ENCODE results near the gene HS3ST3A1. TPM values are rescaled to one million over a fixed set of nuclear protein-coding genes. Genes with fewer than 3 reads are reported as not detected.

The HS3ST3A1 gene
- polyA plus RNA-seq, 3 donors = 0.20 TPM; not detected in 2

DNA sequence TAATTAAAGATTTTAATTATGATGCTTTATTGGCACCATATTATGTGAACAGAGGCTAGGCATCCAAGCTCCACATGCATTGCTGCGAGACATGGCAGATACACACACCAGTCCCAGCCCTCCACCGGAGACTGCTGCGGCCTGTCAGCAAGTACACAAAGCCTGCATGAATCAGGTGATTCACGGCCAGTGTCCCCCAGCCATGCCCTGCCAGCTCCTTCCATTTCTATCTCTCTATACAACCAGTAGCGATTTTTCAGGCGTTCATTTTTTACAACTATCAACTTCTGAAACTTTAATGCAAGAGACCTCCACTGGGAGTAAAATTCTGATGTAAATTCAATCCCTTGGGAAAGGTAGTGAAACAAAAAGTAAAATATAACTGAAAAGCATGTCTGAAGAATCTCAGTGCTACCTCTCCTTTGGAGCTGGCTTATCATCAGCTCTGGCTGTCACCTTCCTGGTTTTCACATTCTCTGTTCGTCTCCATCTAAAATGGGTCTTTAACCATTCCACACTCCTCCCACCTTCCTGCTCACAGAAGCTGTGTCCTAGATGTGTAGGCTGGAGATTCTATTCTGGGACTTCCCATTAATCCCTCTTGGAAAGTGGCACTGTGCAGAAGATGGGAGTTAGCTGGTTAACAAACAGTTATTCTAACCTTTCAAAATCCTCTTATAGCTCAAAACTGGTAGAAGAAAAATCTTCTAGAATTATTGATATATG, 32.2 kb downstream of the HS3ST3A1 start:
- Mint-ChIP-seq H3K4me1 (no peaks in the 10 kb centered on the region), H3K9me3 (peaks cover 0 to 15% (median 5%) of the 10 kb centered on the region in 7 donors), H3K27me3 (ENCODE audit: low read depth in 3 of 3) (peaks cover 2 to 6% (median 3%) of the 10 kb centered on the region in 3 donors), H3K36me3 (no peaks in the 10 kb centered on the region), H3K27ac (no peak overlapping the region), H3K4me3 (no peak overlapping the region)
- no peak overlapping the region for H3K4me2 ChIP-seq (replicated peaks; ENCODE audit: extremely low read depth, low read length, poor library complexity, severe bottlenecking)
- no peaks in the 10 kb centered on the region for H4K20me1 ChIP-seq (ENCODE audit: insufficient read depth, low read length)
- no peaks in the 10 kb centered on the region for H3K4me1 ChIP-seq (ENCODE audit: control insufficient read depth in 1 of 2, insufficient read depth in 2 of 2, low read length in 2 of 2)
- H3K36me3 ChIP-seq (replicated peaks in 1 of 2; ENCODE audit: control insufficient read depth in 1 of 2, insufficient read depth in 2 of 2, low read length in 2 of 2) = no peaks in the 10 kb centered on the region
- no peaks in the 10 kb centered on the region for H3K27me3 ChIP-seq (ENCODE audit: control insufficient read depth in 2 of 2, insufficient read depth in 2 of 2, low read length in 2 of 2)
- H3K4me3 ChIP-seq (replicated peaks in 1 of 3; ENCODE audit: low read depth in 2 of 3, low read length in 3 of 3) = no peak overlapping the region
- H2AFZ ChIP-seq (ENCODE audit: insufficient read depth, low read depth, low read length, poor library complexity, severe bottlenecking) = no peak overlapping the region
- intact Hi-C loops (cut with micrococcal nuclease) = no loop called here
- WGBS (ENCODE audit: insufficient coverage) = 100% methylated on average over 3 of the region's 7 CpGs
- TF ChIP-seq CTCF (IDR thresholded peaks at IDR 0.05) = no peak
- no peaks in the 10 kb centered on the region for H3K79me2 ChIP-seq (ENCODE audit: insufficient read depth, low read length)
- DNase-seq = no peak
- H3K9ac ChIP-seq (ENCODE audit: insufficient read depth, low read length, poor library complexity, severe bottlenecking) = no peak overlapping the region
- peaks cover 3 to 5% of the 10 kb centered on the region in 2 donors for H3K9me3 ChIP-seq (replicated peaks in 1 of 2; ENCODE audit: control insufficient read depth in 1 of 2, insufficient read depth in 1 of 2, low read length in 2 of 2)
- no peak overlapping the region for H3K27ac ChIP-seq (ENCODE audit: low read depth in 1 of 2, low read length in 2 of 2)

DNA sequence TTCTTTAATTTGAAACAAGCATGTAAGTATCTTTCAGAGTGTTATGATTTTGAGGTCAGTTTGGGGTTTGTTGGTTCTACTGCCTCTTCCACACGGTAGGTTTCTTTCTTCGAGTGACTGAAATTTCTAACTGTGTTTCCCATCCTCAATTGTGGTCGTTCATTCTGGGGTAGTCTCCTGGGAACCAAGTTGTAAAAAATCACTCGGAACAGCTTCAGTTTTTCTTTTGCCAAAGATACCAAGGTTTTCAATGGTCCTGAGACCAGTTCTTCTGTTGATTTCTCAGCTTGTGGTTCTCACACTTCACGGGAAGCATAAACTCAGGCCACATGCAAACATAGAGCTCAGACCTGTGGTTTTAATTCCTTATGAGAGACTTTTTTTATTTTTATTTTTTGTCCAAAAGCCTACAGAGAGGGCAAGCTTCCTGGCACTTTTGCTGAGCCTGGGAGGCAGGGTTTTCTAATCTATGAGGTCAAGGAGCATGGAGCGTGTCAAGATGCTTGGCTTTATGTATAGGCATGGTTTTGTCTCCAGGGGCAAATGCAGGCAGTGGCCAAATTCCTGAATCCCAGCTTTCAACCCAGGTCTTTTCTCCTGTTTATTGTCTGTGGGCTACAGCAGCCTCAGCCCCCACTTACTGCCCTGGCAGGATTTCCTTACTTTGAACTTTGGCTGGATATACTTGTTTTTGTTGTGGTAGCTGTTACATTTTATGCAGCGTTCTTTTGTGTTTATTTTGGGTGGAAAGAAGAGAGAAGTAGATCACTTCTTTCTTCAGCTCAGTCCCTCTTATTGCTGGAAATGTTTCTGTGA, 32.9 kb downstream of the HS3ST3A1 start:
- Mint-ChIP-seq H3K36me3 (no peaks in the 10 kb centered on the region), H3K4me1 (no peaks in the 10 kb centered on the region), H3K27ac (no peak overlapping the region), H3K4me3 (no peak overlapping the region), H3K27me3 (ENCODE audit: low read depth in 3 of 3) (peaks cover 2 to 6% (median 3%) of the 10 kb centered on the region in 3 donors), H3K9me3 (peaks cover 0 to 15% (median 5%) of the 10 kb centered on the region in 7 donors)
- DNase-seq = no peak
- no peak overlapping the region for H3K4me2 ChIP-seq (replicated peaks; ENCODE audit: extremely low read depth, low read length, poor library complexity, severe bottlenecking)
- WGBS (ENCODE audit: insufficient coverage) = 85% methylated on average over 2 of the region's 7 CpGs
- no peak overlapping the region for H3K9ac ChIP-seq (ENCODE audit: insufficient read depth, low read length, poor library complexity, severe bottlenecking)
- H3K9me3 ChIP-seq (replicated peaks in 1 of 2; ENCODE audit: control insufficient read depth in 1 of 2, insufficient read depth in 1 of 2, low read length in 2 of 2) = peaks cover 3 to 5% of the 10 kb centered on the region in 2 donors
- no peak for TF ChIP-seq CTCF (IDR thresholded peaks at IDR 0.05)
- H3K79me2 ChIP-seq (ENCODE audit: insufficient read depth, low read length) = no peaks in the 10 kb centered on the region
- intact Hi-C loops (cut with micrococcal nuclease) = no loop called here
- no peak overlapping the region for H2AFZ ChIP-seq (ENCODE audit: insufficient read depth, low read depth, low read length, poor library complexity, severe bottlenecking)
- no peaks in the 10 kb centered on the region for H3K36me3 ChIP-seq (replicated peaks in 1 of 2; ENCODE audit: control insufficient read depth in 1 of 2, insufficient read depth in 2 of 2, low read length in 2 of 2)
- H3K4me3 ChIP-seq (replicated peaks in 1 of 3; ENCODE audit: low read depth in 2 of 3, low read length in 3 of 3) = no peak overlapping the region
- H4K20me1 ChIP-seq (ENCODE audit: insufficient read depth, low read length) = no peaks in the 10 kb centered on the region
- no peaks in the 10 kb centered on the region for H3K4me1 ChIP-seq (ENCODE audit: control insufficient read depth in 1 of 2, insufficient read depth in 2 of 2, low read length in 2 of 2)
- H3K27ac ChIP-seq (ENCODE audit: low read depth in 1 of 2, low read length in 2 of 2) = no peak overlapping the region
- H3K27me3 ChIP-seq (ENCODE audit: control insufficient read depth in 2 of 2, insufficient read depth in 2 of 2, low read length in 2 of 2) = no peaks in the 10 kb centered on the region

Data from CD14-positive monocyte (primary cell).